Neural progenitor cell (in vitro differentiated cells): ENCODE data around the gene ELP1.

Source experiments
- CTCF ChIP-seq: fragments of 200-600 bp; sonication (generic); IDR thresholded peaks from 2 replicates; pipeline ENCODE4 v1.5.1; 2017; ENCODE audit warnings: antibody characterized with exemption, mild to moderate bottlenecking
- EZH2phosphoT487 ChIP-seq: fragments of 200-600 bp; sonication (generic); IDR thresholded peaks from 2 replicates; pipeline ENCODE4 v1.6.1; 2017; ENCODE audit warnings: antibody characterized with exemption

DNA sequence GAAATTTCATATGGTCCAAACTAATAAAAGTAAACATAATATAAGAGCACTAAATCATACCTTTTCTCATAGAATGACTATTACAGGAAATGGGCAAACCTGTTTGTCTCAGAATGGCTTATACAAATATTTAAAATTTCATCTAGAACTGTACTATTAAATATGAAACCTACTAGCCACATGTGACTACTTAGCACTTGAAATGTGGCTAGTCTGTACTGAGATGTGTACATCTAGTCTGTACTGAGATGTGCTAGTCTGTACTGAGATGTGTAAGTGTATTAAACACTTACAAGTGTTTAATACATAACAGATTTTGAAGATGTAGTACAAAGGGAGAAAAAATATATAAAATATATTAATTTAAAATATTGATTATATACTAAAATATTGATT is 22.7 kb upstream of the ELP1 start:
- no peak for TF ChIP-seq CTCF
- TF ChIP-seq EZH2phosphoT487: no peak
